HepG2 (cell line): Measurements from ENCODE around the gene ARFGAP2. TPM values are rescaled to one million over a fixed set of nuclear protein-coding genes. Genes with fewer than 3 reads are reported as not detected.
A peak's percentile ranks its signal among the peaks of the same experiment; 100 is the strongest.

Experiments
- GTF2F1 ChIP-seq: fragments of 150-350 bp; IDR thresholded peaks from 2 replicates; pipeline ENCODE4 v1.6.1; 2014; ENCODE audit warnings: low read length
- PAF1 ChIP-seq: IDR thresholded peaks from 2 replicates; pipeline ENCODE4 v1.6.1; 2016; ENCODE audit warnings: missing genetic modification reagents, missing compliant biosample characterization
- PRPF4 ChIP-seq: fragments of 200-400 bp; formaldehyde crosslinking; IDR thresholded peaks from 2 replicates; pipeline ENCODE4 v1.6.1; 2016; ENCODE audit warnings: low read length, low read depth; ENCODE audit not compliant: poor library complexity, severe bottlenecking
- SATB2 ChIP-seq: sonication (generic); formaldehyde crosslinking; IDR thresholded peaks from 2 replicates; pipeline ENCODE4 v1.5.0; 2020; ENCODE audit warnings: missing genetic modification reagents
- ZNF672 ChIP-seq: sonication (generic); formaldehyde crosslinking; IDR thresholded peaks from 2 replicates; pipeline ENCODE4 v1.8.1; 2022; ENCODE audit warnings: missing genetic modification reagents
- polyA plus RNA-seq, 8 experiments: library from polyadenylated mRNA; depleted of rRNA in 3 of 8; stranded (reverse) in 7 of 8; unstranded in 1 of 8; fragments of >200 nt; fragmentation: Illumina TruSeq in 4 of 8; extraction: Trizol in 4 of 8; gene quantifications; 2 replicates each; pipeline versions ENCODE4 v1.2.1 to v1.2.3, GENCODE V29; 2011 to 2016; ENCODE audit warnings: low read depth in 4 of 8, missing spikeins in 1 of 8, mixed read lengths in 1 of 8; ENCODE audit not compliant: insufficient read depth in 1 of 8
- total RNA-seq, 5 experiments: library from RNA; depleted of rRNA; stranded (reverse); fragments of >200 nt; fragmentation: Illumina TruSeq; extraction: Trizol; gene quantifications; 2 replicates each; pipeline ENCODE4 v1.2.3, GENCODE V29; 2016; ENCODE audit warnings: low read depth in 1 of 5
- TF ChIP-seq, protein P1 (sequence below): sonication (generic); formaldehyde crosslinking; IDR thresholded peaks from one replicate; pipeline ENCODE4 v1.5.1; 2020; ENCODE audit warnings: mild to moderate bottlenecking, missing genetic modification reagents; ENCODE audit errors: not compliant biosample characterization
- TF ChIP-seq, protein P2 (sequence below): IDR thresholded peaks from 2 replicates; pipeline ENCODE4 v1.6.1; 2016; ENCODE audit warnings: missing compliant biosample characterization, missing genetic modification reagents, borderline replicate concordance
- TF ChIP-seq, protein P3 (sequence below): sonication (generic); formaldehyde crosslinking; IDR thresholded peaks from 2 replicates; pipeline ENCODE4 v1.4.0; 2020; ENCODE audit warnings: missing genetic modification reagents
- TF ChIP-seq, protein P4 (sequence below): sonication (generic); formaldehyde crosslinking; IDR thresholded peaks from 2 replicates; pipeline ENCODE4 v1.5.0; 2020; ENCODE audit warnings: mild to moderate bottlenecking, missing genetic modification reagents
- TF ChIP-seq, protein P5 (sequence below): sonication (generic); formaldehyde crosslinking; IDR thresholded peaks from 2 replicates; pipeline ENCODE4 v1.4.0; 2020; ENCODE audit warnings: missing genetic modification reagents

Gene ARFGAP2
- total and polyA plus RNA-seq, 2 of the 13 experiments (the other 11 are each of a cell fraction or from before 2014, with no cell fraction given) = 32.3 to 75.3 TPM

DNA sequence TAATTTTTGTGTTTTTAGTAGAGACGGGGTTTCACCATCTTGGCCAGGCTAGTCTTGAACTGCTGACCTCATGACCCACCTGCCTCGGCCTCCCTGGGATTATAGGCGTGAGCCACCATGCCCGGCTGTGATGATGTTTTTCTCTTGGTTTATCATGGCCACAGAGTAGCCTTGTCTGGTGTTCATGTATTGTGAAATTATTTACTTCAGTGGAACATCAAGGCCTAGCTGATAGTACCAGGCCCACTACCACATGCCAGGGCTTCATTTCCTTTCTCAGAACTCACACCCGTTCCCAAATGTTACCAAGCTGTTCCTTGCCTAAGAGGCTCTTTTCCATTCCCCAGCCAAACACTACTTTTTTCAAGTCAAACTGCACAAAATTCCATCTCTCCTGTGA is 31.9 kb upstream of the ARFGAP2 start (continued):
- TF ChIP-seq, protein P1, sequence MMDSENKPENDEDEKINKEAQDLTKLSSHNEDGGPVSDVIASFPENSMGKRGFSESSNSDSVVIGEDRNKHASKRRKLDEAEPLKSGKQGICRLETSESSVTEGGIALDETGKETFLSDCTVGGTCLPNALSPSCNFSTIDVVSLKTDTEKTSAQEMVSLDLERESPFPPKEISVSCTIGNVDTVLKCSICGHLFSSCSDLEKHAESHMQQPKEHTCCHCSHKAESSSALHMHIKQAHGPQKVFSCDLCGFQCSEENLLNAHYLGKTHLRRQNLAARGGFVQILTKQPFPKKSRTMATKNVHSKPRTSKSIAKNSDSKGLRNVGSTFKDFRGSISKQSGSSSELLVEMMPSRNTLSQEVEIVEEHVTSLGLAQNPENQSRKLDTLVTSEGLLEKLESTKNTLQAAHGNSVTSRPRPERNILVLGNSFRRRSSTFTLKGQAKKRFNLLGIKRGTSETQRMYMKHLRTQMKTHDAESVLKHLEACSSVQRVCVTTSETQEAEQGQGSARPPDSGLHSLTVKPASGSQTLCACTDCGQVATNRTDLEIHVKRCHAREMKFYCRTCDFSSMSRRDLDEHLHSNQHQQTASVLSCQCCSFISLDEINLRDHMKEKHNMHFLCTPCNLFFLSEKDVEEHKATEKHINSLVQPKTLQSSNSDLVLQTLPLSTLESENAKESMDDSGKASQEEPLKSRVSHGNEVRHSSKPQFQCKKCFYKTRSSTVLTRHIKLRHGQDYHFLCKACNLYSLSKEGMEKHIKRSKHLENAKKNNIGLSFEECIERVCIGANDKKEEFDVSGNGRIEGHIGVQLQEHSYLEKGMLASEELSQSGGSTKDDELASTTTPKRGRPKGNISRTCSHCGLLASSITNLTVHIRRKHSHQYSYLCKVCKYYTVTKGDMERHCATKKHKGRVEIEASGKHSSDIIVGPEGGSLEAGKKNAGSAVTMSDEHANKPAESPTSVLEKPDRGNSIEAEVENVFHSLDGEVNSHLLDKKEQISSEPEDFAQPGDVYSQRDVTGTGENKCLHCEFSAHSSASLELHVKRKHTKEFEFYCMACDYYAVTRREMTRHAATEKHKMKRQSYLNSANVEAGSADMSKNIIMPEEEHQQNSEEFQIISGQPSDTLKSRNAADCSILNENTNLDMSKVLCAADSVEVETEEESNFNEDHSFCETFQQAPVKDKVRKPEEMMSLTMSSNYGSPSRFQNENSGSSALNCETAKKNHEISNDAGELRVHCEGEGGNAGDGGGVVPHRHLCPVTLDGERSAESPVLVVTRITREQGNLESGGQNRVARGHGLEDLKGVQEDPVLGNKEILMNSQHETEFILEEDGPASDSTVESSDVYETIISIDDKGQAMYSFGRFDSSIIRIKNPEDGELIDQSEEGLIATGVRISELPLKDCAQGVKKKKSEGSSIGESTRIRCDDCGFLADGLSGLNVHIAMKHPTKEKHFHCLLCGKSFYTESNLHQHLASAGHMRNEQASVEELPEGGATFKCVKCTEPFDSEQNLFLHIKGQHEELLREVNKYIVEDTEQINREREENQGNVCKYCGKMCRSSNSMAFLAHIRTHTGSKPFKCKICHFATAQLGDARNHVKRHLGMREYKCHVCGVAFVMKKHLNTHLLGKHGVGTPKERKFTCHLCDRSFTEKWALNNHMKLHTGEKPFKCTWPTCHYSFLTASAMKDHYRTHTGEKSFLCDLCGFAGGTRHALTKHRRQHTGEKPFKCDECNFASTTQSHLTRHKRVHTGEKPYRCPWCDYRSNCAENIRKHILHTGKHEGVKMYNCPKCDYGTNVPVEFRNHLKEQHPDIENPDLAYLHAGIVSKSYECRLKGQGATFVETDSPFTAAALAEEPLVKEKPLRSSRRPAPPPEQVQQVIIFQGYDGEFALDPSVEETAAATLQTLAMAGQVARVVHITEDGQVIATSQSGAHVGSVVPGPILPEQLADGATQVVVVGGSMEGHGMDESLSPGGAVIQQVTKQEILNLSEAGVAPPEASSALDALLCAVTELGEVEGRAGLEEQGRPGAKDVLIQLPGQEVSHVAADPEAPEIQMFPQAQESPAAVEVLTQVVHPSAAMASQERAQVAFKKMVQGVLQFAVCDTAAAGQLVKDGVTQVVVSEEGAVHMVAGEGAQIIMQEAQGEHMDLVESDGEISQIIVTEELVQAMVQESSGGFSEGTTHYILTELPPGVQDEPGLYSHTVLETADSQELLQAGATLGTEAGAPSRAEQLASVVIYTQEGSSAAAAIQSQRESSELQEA (CRISPR knock-in tag) = no peak
- TF ChIP-seq, protein P2, sequence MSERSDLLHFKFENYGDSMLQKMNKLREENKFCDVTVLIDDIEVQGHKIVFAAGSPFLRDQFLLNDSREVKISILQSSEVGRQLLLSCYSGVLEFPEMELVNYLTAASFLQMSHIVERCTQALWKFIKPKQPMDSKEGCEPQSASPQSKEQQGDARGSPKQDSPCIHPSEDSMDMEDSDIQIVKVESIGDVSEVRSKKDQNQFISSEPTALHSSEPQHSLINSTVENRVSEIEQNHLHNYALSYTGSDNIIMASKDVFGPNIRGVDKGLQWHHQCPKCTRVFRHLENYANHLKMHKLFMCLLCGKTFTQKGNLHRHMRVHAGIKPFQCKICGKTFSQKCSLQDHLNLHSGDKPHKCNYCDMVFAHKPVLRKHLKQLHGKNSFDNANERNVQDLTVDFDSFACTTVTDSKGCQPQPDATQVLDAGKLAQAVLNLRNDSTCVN (CRISPR knock-in tag) = no peak
- no peak for TF ChIP-seq ZNF672 (CRISPR knock-in tag)
- TF ChIP-seq, protein P3, sequence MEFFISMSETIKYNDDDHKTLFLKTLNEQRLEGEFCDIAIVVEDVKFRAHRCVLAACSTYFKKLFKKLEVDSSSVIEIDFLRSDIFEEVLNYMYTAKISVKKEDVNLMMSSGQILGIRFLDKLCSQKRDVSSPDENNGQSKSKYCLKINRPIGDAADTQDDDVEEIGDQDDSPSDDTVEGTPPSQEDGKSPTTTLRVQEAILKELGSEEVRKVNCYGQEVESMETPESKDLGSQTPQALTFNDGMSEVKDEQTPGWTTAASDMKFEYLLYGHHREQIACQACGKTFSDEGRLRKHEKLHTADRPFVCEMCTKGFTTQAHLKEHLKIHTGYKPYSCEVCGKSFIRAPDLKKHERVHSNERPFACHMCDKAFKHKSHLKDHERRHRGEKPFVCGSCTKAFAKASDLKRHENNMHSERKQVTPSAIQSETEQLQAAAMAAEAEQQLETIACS = 0 out of 2 replicates have a peak, but pooled peaks have one; percentile 22
- TF ChIP-seq PRPF4 = no peak
- TF ChIP-seq, protein P4, sequence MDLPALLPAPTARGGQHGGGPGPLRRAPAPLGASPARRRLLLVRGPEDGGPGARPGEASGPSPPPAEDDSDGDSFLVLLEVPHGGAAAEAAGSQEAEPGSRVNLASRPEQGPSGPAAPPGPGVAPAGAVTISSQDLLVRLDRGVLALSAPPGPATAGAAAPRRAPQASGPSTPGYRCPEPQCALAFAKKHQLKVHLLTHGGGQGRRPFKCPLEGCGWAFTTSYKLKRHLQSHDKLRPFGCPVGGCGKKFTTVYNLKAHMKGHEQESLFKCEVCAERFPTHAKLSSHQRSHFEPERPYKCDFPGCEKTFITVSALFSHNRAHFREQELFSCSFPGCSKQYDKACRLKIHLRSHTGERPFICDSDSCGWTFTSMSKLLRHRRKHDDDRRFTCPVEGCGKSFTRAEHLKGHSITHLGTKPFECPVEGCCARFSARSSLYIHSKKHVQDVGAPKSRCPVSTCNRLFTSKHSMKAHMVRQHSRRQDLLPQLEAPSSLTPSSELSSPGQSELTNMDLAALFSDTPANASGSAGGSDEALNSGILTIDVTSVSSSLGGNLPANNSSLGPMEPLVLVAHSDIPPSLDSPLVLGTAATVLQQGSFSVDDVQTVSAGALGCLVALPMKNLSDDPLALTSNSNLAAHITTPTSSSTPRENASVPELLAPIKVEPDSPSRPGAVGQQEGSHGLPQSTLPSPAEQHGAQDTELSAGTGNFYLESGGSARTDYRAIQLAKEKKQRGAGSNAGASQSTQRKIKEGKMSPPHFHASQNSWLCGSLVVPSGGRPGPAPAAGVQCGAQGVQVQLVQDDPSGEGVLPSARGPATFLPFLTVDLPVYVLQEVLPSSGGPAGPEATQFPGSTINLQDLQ (CRISPR knock-in tag) = no peak
- TF ChIP-seq SATB2 (CRISPR knock-in tag) = no peak
- no peak for TF ChIP-seq PAF1 (CRISPR knock-in tag)
- no peak for TF ChIP-seq GTF2F1
- TF ChIP-seq, protein P5, sequence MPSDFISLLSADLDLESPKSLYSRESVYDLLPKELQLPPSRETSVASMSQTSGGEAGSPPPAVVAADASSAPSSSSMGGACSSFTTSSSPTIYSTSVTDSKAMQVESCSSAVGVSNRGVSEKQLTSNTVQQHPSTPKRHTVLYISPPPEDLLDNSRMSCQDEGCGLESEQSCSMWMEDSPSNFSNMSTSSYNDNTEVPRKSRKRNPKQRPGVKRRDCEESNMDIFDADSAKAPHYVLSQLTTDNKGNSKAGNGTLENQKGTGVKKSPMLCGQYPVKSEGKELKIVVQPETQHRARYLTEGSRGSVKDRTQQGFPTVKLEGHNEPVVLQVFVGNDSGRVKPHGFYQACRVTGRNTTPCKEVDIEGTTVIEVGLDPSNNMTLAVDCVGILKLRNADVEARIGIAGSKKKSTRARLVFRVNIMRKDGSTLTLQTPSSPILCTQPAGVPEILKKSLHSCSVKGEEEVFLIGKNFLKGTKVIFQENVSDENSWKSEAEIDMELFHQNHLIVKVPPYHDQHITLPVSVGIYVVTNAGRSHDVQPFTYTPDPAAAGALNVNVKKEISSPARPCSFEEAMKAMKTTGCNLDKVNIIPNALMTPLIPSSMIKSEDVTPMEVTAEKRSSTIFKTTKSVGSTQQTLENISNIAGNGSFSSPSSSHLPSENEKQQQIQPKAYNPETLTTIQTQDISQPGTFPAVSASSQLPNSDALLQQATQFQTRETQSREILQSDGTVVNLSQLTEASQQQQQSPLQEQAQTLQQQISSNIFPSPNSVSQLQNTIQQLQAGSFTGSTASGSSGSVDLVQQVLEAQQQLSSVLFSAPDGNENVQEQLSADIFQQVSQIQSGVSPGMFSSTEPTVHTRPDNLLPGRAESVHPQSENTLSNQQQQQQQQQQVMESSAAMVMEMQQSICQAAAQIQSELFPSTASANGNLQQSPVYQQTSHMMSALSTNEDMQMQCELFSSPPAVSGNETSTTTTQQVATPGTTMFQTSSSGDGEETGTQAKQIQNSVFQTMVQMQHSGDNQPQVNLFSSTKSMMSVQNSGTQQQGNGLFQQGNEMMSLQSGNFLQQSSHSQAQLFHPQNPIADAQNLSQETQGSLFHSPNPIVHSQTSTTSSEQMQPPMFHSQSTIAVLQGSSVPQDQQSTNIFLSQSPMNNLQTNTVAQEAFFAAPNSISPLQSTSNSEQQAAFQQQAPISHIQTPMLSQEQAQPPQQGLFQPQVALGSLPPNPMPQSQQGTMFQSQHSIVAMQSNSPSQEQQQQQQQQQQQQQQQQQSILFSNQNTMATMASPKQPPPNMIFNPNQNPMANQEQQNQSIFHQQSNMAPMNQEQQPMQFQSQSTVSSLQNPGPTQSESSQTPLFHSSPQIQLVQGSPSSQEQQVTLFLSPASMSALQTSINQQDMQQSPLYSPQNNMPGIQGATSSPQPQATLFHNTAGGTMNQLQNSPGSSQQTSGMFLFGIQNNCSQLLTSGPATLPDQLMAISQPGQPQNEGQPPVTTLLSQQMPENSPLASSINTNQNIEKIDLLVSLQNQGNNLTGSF (CRISPR knock-in tag) = no peak
